Esophagus muscularis mucosa (tissue), 4 donors: Measurements from ENCODE around the gene NONO. TPM values are rescaled to one million over a fixed set of nuclear protein-coding genes. Genes with fewer than 3 reads are reported as not detected.

ENCODE experiments used
- DNase-seq: peaks from one replicate; pipeline ENCODE4 v3.0.0-alpha.2; 2017; ENCODE audit errors: extremely low spot score
- H3K27ac ChIP-seq, 4 donors: fragments of 200-600 bp; sonication (generic); replicated peaks in 1 of 4; 1 replicate in 3 of 4; 2 replicates in 1 of 4; pipeline ENCODE4 v1.5.1; 2016 to 2019; ENCODE audit warnings: mild to moderate bottlenecking in 1 of 4
- H3K27me3 ChIP-seq, 4 donors: fragments of 200-600 bp; sonication (generic); one replicate each; pipeline versions ENCODE4 v1.5.1 to v1.6.0; 2016 to 2019
- H3K36me3 ChIP-seq, 4 donors: fragments of 200-600 bp; sonication (generic); one replicate each; pipeline ENCODE4 v1.5.1; 2016 to 2019
- H3K4me1 ChIP-seq, 4 donors: fragments of 200-600 bp; sonication (generic); one replicate each; pipeline ENCODE4 v1.5.1; 2016 to 2019
- H3K4me3 ChIP-seq, 4 donors: fragments of 200-600 bp; sonication (generic); 1 replicate in 2 of 4; 2 replicates in 2 of 4; pipeline ENCODE4 v1.5.1; 2016 to 2019; ENCODE audit warnings: mild to moderate bottlenecking in 4 of 4, moderate library complexity in 1 of 4
- H3K9me3 ChIP-seq, 4 donors: fragments of 200-600 bp; sonication (generic); 1 replicate in 3 of 4; 2 replicates in 1 of 4; pipeline ENCODE4 v1.5.1; 2016 to 2019
- CTCF ChIP-seq, 3 experiments: fragments of 200-600 bp in 2 of 3; fragments of 450-650 bp in 1 of 3; sonication (generic) in 2 of 3; IDR thresholded peaks; one replicate each; pipeline ENCODE4 v1.5.1; 2017 to 2019; ENCODE audit warnings: antibody characterized with exemption in 3 of 3, mild to moderate bottlenecking in 2 of 3, moderate library complexity in 1 of 3
- EP300 ChIP-seq: sonication (generic); formaldehyde crosslinking; IDR thresholded peaks from one replicate; pipeline ENCODE4 v1.6.1; 2017; ENCODE audit warnings: antibody characterized with exemption
- POLR2A ChIP-seq: fragments of 450-650 bp; IDR thresholded peaks from one replicate; pipeline ENCODE4 v1.6.1; 2017; ENCODE audit warnings: antibody characterized with exemption, moderate library complexity, mild to moderate bottlenecking, low read depth
- POLR2AphosphoS5 ChIP-seq, 2 donors: sonication (generic); formaldehyde crosslinking; IDR thresholded peaks; one replicate each; pipeline ENCODE4 v1.6.1; 2017; ENCODE audit warnings: antibody characterized with exemption in 2 of 2
- WGBS: methylation state at CpG from one replicate; pipeline ENCODE4 v1.1.5; 2018; 5-methylcytosine and 5-hydroxymethylcytosine counted together
- intact Hi-C: fragments of 100-400 bp; cut with DNase I; formaldehyde crosslinking; loops from one replicate; pipeline ENCODE4 v1.15.1; 2023
- total RNA-seq, 4 donors: library from RNA; depleted of rRNA; stranded (reverse); fragments of >200 nt; gene quantifications; one replicate each; pipeline versions ENCODE4 v1.1.0 to v1.2.1, GENCODE V29; 2016

NONO gene
- total RNA-seq, 4 donors from 2014 or later: 191 to 237 (median 235) TPM

DNA sequence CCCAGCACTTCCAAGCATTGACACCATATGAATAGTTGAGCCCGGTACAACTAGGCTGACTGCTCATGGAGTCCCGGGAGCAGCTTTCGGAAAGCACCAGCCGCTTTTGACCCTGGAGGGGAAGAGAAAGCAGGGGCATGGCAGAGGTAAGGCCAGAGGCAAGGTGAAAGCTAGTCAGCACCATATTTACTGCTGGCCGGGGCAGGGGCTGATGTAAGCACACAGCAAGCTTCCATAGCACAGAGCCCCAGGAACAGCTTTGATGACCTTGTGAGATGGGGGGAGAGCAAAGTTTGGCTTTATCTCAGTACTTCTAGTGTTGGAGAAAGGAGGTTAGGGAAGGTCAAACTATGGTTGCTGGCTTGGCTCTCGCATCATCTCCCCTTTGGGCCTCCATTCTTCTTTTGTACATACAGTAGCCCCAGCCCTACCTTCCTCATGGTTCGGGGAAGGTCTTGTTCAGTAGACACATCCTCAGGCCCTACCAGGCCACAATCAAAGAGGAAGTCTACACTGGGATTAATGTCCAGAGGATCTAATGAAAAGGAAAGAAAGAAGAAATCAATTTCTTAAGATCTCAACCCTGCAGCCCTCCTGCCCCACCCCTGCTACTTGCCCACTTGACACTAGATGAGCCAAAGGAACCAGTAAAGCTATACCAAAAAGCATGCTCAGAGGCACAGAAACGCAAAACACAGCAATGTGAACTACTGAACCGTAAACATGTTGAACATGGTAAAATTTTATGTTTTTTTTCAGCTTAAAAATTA is 38.9 kb upstream of the NONO start:
- DNase-seq: no peak
- H3K36me3 ChIP-seq: peaks cover 22 to 98% (median 84%) of the 10 kb centered on the region in 4 donors
- TF ChIP-seq EP300: no peak
- no peak for TF ChIP-seq POLR2A
- TF ChIP-seq POLR2AphosphoS5 (IDR thresholded peaks at IDR 0.05): no peak
- TF ChIP-seq CTCF (IDR thresholded peaks at IDR 0.05): no peak
- no peaks in the 10 kb centered on the region for H3K9me3 ChIP-seq
- no peak overlapping the region for H3K4me3 ChIP-seq
- intact Hi-C loops: no loop called here
- H3K27ac ChIP-seq: no peak overlapping the region
- H3K4me1 ChIP-seq: no peaks in the 10 kb centered on the region
- no peaks in the 10 kb centered on the region for H3K27me3 ChIP-seq
- WGBS: 90% methylated on average over 9 of the region's 9 CpGs

DNA sequence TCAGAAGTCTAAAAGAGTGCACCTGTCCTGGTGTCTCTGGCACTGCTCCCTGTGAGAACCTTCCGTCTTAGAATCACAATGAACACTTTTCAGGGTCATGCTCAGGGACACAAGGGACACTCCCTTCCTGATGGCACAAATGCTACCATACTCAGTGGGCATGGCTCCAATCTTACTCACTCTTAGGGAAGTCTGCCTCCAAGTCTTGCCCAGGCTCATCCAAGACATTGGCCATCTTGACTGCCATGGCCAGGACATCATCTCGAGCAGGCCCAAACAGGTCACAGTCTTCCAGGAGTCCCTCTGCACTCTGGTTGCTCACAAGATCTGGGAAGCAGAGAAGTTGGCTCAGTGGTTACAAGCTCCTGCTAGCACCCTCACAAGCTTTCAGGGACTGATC is 38.3 kb upstream of the NONO start:
- Histone ChIP-seq H3K36me3 (peaks cover 22 to 100% (median 88%) of the 10 kb centered on the region in 4 donors), H3K4me3 (no peak overlapping the region), H3K27me3 (no peaks in the 10 kb centered on the region), H3K27ac (no peak overlapping the region), H3K9me3 (no peaks in the 10 kb centered on the region), H3K4me1 (no peaks in the 10 kb centered on the region)
- intact Hi-C loops: no loop called here
- 82% methylated on average over 2 of the region's 2 CpGs for WGBS
- TF ChIP-seq POLR2AphosphoS5 (IDR thresholded peaks at IDR 0.05) (no peak), CTCF (IDR thresholded peaks at IDR 0.05) (no peak), EP300 (no peak), POLR2A (no peak)
- no peak for DNase-seq

- Histone ChIP-seq H3K9me3 (no peaks in the 10 kb centered on the region), H3K27ac (no peak overlapping the region), H3K27me3 (no peaks in the 10 kb centered on the region), H3K4me3 (no peak overlapping the region), H3K4me1 (peaks cover 6 to 26% (median 21%) of the 10 kb centered on the region in 4 donors), H3K36me3 (peaks cover 13 to 50% (median 44%) of the 10 kb centered on the region in 4 donors)
- DNase-seq: no peak
- TF ChIP-seq CTCF (IDR thresholded peaks at IDR 0.05) (no peak), POLR2A (no peak), POLR2AphosphoS5 (IDR thresholded peaks at IDR 0.05) (no peak), EP300 (no peak)
- WGBS: 73% methylated on average over 9 of the region's 9 CpGs
- intact Hi-C loops: loop anchor here (10.0 kb wide), 2 partner anchors 114 to 126 kb away; partner anchors contain the start of gene TAF1
Observed at GRCh38 chrX:71250841-71251240, 32.6 kb upstream of the NONO start.

GRCh38 chrX:71251466-71251973 is 31.9 kb upstream of the NONO start:
- Histone ChIP-seq H3K4me3 (no peak overlapping the region), H3K27me3 (no peaks in the 10 kb centered on the region), H3K27ac (no peak overlapping the region), H3K9me3 (no peaks in the 10 kb centered on the region), H3K36me3 (peaks cover 10 to 44% (median 38%) of the 10 kb centered on the region in 4 donors), H3K4me1 (peaks cover 6 to 26% (median 21%) of the 10 kb centered on the region in 4 donors)
- DNase-seq: no peak
- TF ChIP-seq CTCF (IDR thresholded peaks at IDR 0.05) (no peak), POLR2AphosphoS5 (IDR thresholded peaks at IDR 0.05) (no peak), POLR2A (no peak), EP300 (no peak)
- intact Hi-C loops: loop anchor here (10.0 kb wide), 2 partner anchors 113 to 127 kb away; partner anchors contain the start of gene TAF1
- WGBS: 46% methylated on average over 7 of the region's 8 CpGs
